Hepatocyte (in vitro differentiated cells): ENCODE data around the gene SIX3. TPM values are rescaled to one million over a fixed set of nuclear protein-coding genes. Genes with fewer than 3 reads are reported as not detected.

Experiments
- DNase-seq: peaks from one replicate; pipeline ENCODE4 v3.0.0-alpha.2; 2016; ENCODE audit warnings: low spot score
- H2AFZ ChIP-seq: fragments of 200-600 bp; sonication (generic); 2 replicates; pipeline ENCODE4 v1.6.0; 2016; ENCODE audit warnings: antibody characterized with exemption, mild to moderate bottlenecking
- H3K27ac ChIP-seq: fragments of 200-600 bp; sonication (generic); 2 replicates; pipeline ENCODE4 v1.5.1; 2016; ENCODE audit warnings: mild to moderate bottlenecking
- H3K27me3 ChIP-seq: fragments of 200-600 bp; sonication (generic); 2 replicates; pipeline ENCODE4 v1.6.1; 2016
- H3K36me3 ChIP-seq: fragments of 200-600 bp; sonication (generic); replicated peaks from 2 replicates; pipeline ENCODE4 v1.5.1; 2016; ENCODE audit warnings: low read depth; ENCODE audit not compliant: insufficient read depth
- H3K4me1 ChIP-seq: fragments of 200-600 bp; sonication (generic); 2 replicates; pipeline ENCODE4 v1.5.1; 2016; ENCODE audit warnings: mild to moderate bottlenecking, moderate library complexity; ENCODE audit not compliant: insufficient read depth
- H3K4me2 ChIP-seq: fragments of 200-600 bp; sonication (generic); 2 replicates; pipeline ENCODE4 v1.6.0; 2016
- H3K4me3 ChIP-seq: fragments of 200-600 bp; sonication (generic); 2 replicates; pipeline ENCODE4 v1.5.1; 2016; ENCODE audit warnings: mild to moderate bottlenecking
- H3K79me2 ChIP-seq: fragments of 200-600 bp; sonication (generic); 2 replicates; pipeline ENCODE4 v1.6.0; 2017; ENCODE audit warnings: mild to moderate bottlenecking
- H3K9me2 ChIP-seq: fragments of 200-600 bp; sonication (generic); replicated peaks from 2 replicates; pipeline ENCODE4 v1.6.0; 2017; ENCODE audit warnings: mild to moderate bottlenecking; ENCODE audit not compliant: insufficient read depth
- H3K9me3 ChIP-seq: fragments of 200-600 bp; sonication (generic); 2 replicates; pipeline ENCODE4 v1.5.1; 2016; ENCODE audit warnings: low read depth, mild to moderate bottlenecking
- H4K20me1 ChIP-seq: fragments of 200-600 bp; sonication (generic); 2 replicates; pipeline ENCODE4 v1.6.0; 2016; ENCODE audit warnings: mild to moderate bottlenecking; ENCODE audit not compliant: insufficient read depth, poor library complexity, severe bottlenecking
- EZH2 ChIP-seq: fragments of 200-600 bp; sonication (generic); IDR thresholded peaks from 2 replicates; pipeline ENCODE4 v1.6.1; 2016; ENCODE audit warnings: antibody characterized with exemption, mild to moderate bottlenecking, borderline replicate concordance
- EZH2phosphoT487 ChIP-seq: fragments of 200-600 bp; sonication (generic); IDR thresholded peaks from one replicate; pipeline ENCODE4 v1.6.1; 2018; ENCODE audit warnings: antibody characterized with exemption, mild to moderate bottlenecking, low read depth, moderate library complexity; ENCODE audit not compliant: unreplicated experiment, severe bottlenecking
- WGBS: methylation state at CpG from one replicate; pipeline ENCODE4 v1.1.6; 2016; ENCODE audit warnings: low lambda C conversion rate; ENCODE audit errors: missing lambda C conversion rate; 5-methylcytosine and 5-hydroxymethylcytosine counted together
- polyA plus RNA-seq: library from polyadenylated mRNA; unstranded; fragments of >200 nt; fragmentation: Nextera tagmentation; extraction: Ambion mirVana; gene quantifications from 2 replicates; pipeline ENCODE4 v1.2.1, GENCODE V29; 2016
- total RNA-seq: library from RNA; depleted of rRNA; stranded (reverse); fragments of >200 nt; gene quantifications from 2 replicates; pipeline ENCODE4 v1.2.3, GENCODE V29; 2014
- TF ChIP-seq, protein P1 (sequence below): fragments of 200-600 bp; sonication (generic); IDR thresholded peaks from 2 replicates; pipeline ENCODE4 v1.5.1; 2016; ENCODE audit warnings: antibody characterized with exemption, mild to moderate bottlenecking; ENCODE audit not compliant: poor library complexity

SIX3 gene
- total and polyA plus RNA-seq, 2 experiments from 2014 or later: not detected

DNA sequence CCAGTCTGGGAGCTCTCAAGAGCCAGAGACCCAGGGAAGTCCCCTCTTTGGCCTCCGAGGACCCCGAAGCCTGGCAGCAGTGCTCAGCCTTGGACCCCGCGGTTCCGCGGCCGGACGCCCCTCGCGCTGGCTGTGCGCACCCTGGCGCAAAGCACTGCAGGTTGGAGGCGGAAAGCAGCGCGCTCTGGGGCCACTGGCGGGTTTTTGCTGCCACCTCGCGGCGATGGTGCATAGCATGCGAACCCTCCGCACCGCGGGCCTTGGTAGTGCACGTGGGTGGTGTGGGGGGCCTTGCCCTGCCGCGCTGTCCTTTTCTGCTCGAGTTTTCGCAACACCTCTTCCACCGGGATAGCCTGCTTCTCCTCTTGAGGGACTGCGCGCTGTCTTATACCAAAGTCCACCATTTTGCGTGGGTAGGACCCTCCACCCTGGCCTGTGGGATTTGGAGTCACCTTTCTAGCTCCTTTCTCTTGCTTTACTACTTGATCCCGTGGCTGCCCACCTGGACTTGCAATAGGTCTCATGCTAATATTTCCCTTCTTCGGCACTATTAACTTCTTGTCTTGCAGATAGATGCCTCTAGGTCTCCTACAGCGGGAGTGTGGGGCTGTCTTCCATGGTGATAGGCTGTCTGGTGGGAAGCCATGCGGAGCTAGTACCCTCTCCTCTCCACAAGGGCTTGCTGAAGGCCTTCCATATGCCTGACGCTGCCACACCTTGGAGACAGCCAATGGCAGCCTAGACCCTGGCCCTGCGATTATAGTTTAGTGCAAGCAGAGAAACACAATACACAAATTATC lies 14.3 kb downstream of the SIX3 start:
- Histone ChIP-seq H3K27me3 (peaks cover 79% of the 10 kb centered on the region), H3K4me2 (peak overlapping the region; percentile 91)
- WGBS: 6% methylated on average over 37 of the region's 38 CpGs

DNA sequence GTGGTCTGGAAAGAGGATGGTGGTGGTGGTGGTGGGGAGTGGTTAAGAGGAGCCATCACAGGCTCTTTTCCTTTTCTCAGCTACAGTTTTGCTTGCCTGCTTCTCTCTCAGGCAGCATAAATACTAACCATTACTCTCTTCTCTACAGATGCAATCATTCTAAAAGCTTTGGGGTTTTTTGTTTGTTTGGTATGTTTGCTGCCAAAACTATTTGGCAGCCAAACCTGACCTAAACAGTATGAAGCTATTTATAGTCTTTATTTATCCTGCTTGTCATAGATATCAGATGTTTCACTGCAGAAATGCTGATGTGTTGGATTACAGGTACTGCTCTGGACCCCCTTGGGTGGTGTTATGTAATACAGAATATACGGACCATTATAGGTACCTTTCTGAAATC lies 15.3 kb downstream of the SIX3 start:
- no peaks in the 10 kb centered on the region for H3K36me3 ChIP-seq
- H3K79me2 ChIP-seq: no peaks in the 10 kb centered on the region
- H3K4me2 ChIP-seq: no peak overlapping the region
- TF ChIP-seq, protein P1, sequence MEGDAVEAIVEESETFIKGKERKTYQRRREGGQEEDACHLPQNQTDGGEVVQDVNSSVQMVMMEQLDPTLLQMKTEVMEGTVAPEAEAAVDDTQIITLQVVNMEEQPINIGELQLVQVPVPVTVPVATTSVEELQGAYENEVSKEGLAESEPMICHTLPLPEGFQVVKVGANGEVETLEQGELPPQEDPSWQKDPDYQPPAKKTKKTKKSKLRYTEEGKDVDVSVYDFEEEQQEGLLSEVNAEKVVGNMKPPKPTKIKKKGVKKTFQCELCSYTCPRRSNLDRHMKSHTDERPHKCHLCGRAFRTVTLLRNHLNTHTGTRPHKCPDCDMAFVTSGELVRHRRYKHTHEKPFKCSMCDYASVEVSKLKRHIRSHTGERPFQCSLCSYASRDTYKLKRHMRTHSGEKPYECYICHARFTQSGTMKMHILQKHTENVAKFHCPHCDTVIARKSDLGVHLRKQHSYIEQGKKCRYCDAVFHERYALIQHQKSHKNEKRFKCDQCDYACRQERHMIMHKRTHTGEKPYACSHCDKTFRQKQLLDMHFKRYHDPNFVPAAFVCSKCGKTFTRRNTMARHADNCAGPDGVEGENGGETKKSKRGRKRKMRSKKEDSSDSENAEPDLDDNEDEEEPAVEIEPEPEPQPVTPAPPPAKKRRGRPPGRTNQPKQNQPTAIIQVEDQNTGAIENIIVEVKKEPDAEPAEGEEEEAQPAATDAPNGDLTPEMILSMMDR: no peak
- TF ChIP-seq EZH2: no peak
- no peak for TF ChIP-seq EZH2phosphoT487
- 74% methylated on average over 1 of the region's 1 CpG for WGBS
- H3K4me3 ChIP-seq: no peak overlapping the region
- DNase-seq: no peak
- peaks cover 77% of the 10 kb centered on the region for H3K27me3 ChIP-seq
- no peak overlapping the region for H2AFZ ChIP-seq
- H3K4me1 ChIP-seq: peaks cover 20% of the 10 kb centered on the region
- H3K9me3 ChIP-seq: no peaks in the 10 kb centered on the region
- H4K20me1 ChIP-seq: no peaks in the 10 kb centered on the region
- H3K9me2 ChIP-seq: no peaks in the 10 kb centered on the region
- no peak overlapping the region for H3K27ac ChIP-seq

More for the DNA sequence above, 14.3 kb downstream of the SIX3 start:
- no peaks in the 10 kb centered on the region for H3K9me2 ChIP-seq
- H3K4me3 ChIP-seq: no peak overlapping the region
- TF ChIP-seq EZH2: no peak
- TF ChIP-seq, protein P1: peak; percentile 84
- TF ChIP-seq EZH2phosphoT487: no peak
- H3K36me3 ChIP-seq: no peaks in the 10 kb centered on the region
- no peaks in the 10 kb centered on the region for H3K79me2 ChIP-seq
- no peaks in the 10 kb centered on the region for H3K9me3 ChIP-seq
- DNase-seq: peak; percentile 87
- peak overlapping the region; percentile 52 for H2AFZ ChIP-seq
- peaks cover 21% of the 10 kb centered on the region for H3K4me1 ChIP-seq
- no peaks in the 10 kb centered on the region for H4K20me1 ChIP-seq
- no peak overlapping the region for H3K27ac ChIP-seq

DNA sequence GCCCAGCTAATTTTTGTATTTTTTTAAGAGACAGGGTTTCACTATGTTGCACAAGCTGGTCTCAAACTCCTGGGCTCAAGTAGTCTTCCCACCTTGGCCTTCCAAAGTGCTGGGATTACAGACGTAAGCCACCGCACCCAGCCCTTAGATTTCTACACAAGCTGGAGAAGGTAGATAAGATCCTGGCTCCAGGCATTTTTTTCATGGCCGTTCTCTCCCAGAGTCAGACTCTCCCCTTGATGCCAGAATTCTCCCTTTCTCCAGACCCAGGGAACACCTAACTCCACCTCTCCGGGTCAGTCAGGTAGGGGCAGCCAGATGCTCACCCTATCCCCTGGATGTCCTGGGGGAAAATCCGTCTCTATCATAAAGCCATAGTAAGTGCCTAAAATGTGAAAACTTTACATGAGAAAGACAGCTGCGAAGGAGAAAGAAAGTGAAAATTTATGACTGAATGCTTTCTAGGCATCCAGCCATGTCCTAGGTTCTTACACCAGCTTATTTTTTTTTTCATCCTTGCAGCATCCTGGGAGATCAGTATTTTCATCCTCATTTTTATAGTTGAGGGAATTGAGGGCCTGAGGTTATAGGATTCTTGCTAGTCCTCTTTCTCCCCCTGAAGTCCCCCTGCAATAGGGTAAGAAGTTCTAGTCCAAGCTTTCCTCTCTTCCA lies 16.3 kb downstream of the SIX3 start:
- Histone ChIP-seq H3K4me1 (peaks cover 11% of the 10 kb centered on the region), H3K27me3 (peaks cover 77% of the 10 kb centered on the region), H3K4me2 (no peak overlapping the region), H3K9me2 (no peaks in the 10 kb centered on the region), H4K20me1 (no peaks in the 10 kb centered on the region), H2AFZ (no peak overlapping the region), H3K79me2 (no peaks in the 10 kb centered on the region), H3K36me3 (no peaks in the 10 kb centered on the region), H3K4me3 (no peak overlapping the region), H3K27ac (no peak overlapping the region), H3K9me3 (no peaks in the 10 kb centered on the region)
- 72% methylated on average over 6 of the region's 6 CpGs for WGBS
- no peak for DNase-seq
- TF ChIP-seq, protein P1: no peak
- TF ChIP-seq EZH2phosphoT487 (no peak), EZH2 (no peak)
